Measurements from ENCODE around the gene ABCF2. TPM values are rescaled to one million over a fixed set of nuclear protein-coding genes. Genes with fewer than 3 reads are reported as not detected.

ABCF2 gene
- total RNA-seq, 4 donors from 2014 or later = 30.5 to 43.1 (median 36.5) TPM

DNA sequence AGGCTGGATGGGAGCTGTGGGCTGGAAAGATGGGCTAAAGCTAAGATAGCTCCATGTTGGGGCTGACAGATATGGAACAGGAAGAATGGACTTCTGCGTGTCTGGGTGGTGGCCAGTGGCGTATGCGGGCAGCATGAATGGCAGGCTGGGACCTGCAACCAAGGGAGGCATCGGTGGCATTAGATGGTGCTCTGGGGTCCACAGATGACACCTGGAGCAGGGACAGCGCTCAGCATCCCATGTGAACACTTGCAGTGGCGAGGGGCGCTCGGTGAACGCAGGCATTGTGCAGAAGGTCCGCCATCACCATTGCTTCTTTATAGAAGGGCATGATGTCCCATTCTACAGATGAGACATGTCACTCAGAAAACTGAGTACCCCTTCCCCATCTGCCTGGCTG, 42.5 kb upstream of the ABCF2 start:
- Histone ChIP-seq H3K27ac (no peak overlapping the region), H3K36me3 (peaks cover 0 to 17% of the 10 kb centered on the region in 2 donors), H3K4me3 (no peak overlapping the region), H3K27me3 (no peaks in the 10 kb centered on the region), H3K9me3 (no peaks in the 10 kb centered on the region), H3K4me1 (peaks cover 0 to 12% (median 0%) of the 10 kb centered on the region in 3 donors)
- ATAC-seq = no peak
- WGBS, 2 donors (ENCODE audit: low coverage in 1 of 2) = 93% methylated on average over 3 to 7 of the region's 10 CpGs
- no peak for TF ChIP-seq POLR2A (IDR thresholded peaks at IDR 0.05)

DNA sequence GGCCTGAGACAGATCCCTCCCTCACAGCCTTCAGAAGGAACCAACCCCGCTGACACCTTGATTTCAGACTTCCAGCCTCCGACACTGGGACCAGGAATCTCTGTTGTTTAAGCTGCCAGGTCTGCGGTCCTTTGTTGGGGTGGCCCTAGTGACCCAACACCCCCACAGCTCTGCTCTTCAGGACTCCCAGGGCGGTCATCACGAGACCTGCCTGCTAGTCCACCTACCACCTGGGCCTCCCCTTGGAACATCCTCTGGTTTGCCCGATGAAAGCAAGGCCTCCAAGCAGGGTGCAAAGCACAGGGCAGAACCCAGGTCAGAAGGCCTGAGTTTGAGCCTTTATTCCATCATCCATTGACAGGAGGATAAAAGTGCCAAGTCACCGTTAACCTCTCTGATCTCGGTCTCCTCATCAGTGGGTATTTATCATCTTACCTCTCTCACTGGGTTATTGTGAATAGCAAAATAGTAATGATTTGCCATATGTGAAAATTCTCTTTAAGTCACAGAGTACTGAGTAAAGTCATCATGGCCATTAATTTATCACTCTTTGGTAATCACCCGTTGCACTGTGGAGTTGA, 38.4 kb upstream of the ABCF2 start:
- WGBS, 2 donors (ENCODE audit: low coverage in 1 of 2) = 82 to 86% methylated on average over 6 of the region's 9 CpGs
- Histone ChIP-seq H3K27me3 (no peaks in the 10 kb centered on the region), H3K27ac (no peak overlapping the region), H3K4me3 (no peak overlapping the region), H3K4me1 (no peaks in the 10 kb centered on the region), H3K36me3 (peaks cover 0 to 17% of the 10 kb centered on the region in 2 donors), H3K9me3 (no peaks in the 10 kb centered on the region)
- TF ChIP-seq, protein P1, sequence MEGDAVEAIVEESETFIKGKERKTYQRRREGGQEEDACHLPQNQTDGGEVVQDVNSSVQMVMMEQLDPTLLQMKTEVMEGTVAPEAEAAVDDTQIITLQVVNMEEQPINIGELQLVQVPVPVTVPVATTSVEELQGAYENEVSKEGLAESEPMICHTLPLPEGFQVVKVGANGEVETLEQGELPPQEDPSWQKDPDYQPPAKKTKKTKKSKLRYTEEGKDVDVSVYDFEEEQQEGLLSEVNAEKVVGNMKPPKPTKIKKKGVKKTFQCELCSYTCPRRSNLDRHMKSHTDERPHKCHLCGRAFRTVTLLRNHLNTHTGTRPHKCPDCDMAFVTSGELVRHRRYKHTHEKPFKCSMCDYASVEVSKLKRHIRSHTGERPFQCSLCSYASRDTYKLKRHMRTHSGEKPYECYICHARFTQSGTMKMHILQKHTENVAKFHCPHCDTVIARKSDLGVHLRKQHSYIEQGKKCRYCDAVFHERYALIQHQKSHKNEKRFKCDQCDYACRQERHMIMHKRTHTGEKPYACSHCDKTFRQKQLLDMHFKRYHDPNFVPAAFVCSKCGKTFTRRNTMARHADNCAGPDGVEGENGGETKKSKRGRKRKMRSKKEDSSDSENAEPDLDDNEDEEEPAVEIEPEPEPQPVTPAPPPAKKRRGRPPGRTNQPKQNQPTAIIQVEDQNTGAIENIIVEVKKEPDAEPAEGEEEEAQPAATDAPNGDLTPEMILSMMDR (IDR thresholded peaks at IDR 0.05) = no peak
- TF ChIP-seq POLR2AphosphoS5 (IDR thresholded peaks at IDR 0.05) (no peak), EP300 (IDR thresholded peaks at IDR 0.05) (no peak), POLR2A (IDR thresholded peaks at IDR 0.05) (no peak)
- no peak for ATAC-seq

DNA sequence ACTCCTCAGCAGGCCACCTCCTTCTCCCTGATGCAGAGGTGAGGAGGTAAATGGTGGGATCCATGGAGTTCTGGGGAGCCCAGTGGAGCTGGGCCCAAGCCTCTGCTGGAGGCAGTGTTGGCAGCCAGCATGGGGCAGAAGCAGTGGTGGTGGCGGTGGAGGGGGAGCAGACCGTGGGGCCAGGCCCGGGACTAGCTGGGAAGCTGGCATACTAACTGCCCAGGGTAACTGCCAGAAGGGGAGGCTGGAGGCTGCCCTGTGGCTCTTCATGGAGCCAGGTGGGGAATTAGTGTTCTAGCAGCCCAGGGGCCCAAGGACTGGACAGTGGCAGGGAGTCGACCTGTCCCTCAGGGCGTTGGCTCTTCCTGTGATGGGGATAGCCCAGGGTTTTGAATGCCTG, 37.6 kb upstream of the ABCF2 start:
- no peak overlapping the region for H3K4me3 ChIP-seq
- no peaks in the 10 kb centered on the region for H3K4me1 ChIP-seq
- WGBS, 2 donors (ENCODE audit: low coverage in 1 of 2) = no CpG with 5 or more reads among the region's 5 CpGs
- no peak for ATAC-seq
- TF ChIP-seq EP300 (IDR thresholded peaks at IDR 0.05) (no peak), POLR2AphosphoS5 (IDR thresholded peaks at IDR 0.05) (no peak), POLR2A (IDR thresholded peaks at IDR 0.05) (no peak)
- TF ChIP-seq, protein P1 (IDR thresholded peaks at IDR 0.05) = no peak
- H3K9me3 ChIP-seq = no peaks in the 10 kb centered on the region
- no peaks in the 10 kb centered on the region for H3K27me3 ChIP-seq
- no peak overlapping the region for H3K27ac ChIP-seq
- H3K36me3 ChIP-seq = peaks cover 0 to 14% of the 10 kb centered on the region in 2 donors

DNA sequence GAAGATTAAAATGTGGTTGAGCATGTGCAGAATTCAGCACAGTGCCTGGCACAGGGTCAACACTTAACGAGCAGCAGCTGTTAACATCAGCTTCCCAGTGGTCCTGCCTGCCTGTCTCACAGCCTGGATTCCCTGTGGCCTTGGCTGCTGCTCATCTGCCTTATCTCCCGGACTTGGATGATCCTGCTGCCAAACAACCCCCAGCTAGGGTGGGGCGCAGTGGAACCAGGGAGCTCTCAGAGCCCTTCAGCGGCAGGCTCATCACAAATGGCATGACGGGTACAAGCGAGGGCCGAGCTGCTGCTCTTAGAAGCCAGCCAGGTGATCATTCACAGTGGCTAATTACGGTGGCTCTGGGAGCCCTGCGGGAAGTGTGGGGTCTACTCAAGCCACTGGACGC, 34.5 kb upstream of the ABCF2 start:
- Histone ChIP-seq H3K9me3 (no peaks in the 10 kb centered on the region), H3K4me1 (no peaks in the 10 kb centered on the region), H3K36me3 (no peaks in the 10 kb centered on the region), H3K4me3 (no peak overlapping the region), H3K27me3 (no peaks in the 10 kb centered on the region), H3K27ac (no peak overlapping the region)
- no peak for ATAC-seq
- 7% methylated on average over 2 of the region's 10 CpGs; no CpG with 5 or more reads in 1 of the 2 donors for WGBS, 2 donors (ENCODE audit: low coverage in 1 of 2)
- TF ChIP-seq POLR2AphosphoS5 (IDR thresholded peaks at IDR 0.05) (no peak), EP300 (IDR thresholded peaks at IDR 0.05) (no peak), POLR2A (IDR thresholded peaks at IDR 0.05) (no peak)
- TF ChIP-seq, protein P1 (IDR thresholded peaks at IDR 0.05) = no peak

DNA sequence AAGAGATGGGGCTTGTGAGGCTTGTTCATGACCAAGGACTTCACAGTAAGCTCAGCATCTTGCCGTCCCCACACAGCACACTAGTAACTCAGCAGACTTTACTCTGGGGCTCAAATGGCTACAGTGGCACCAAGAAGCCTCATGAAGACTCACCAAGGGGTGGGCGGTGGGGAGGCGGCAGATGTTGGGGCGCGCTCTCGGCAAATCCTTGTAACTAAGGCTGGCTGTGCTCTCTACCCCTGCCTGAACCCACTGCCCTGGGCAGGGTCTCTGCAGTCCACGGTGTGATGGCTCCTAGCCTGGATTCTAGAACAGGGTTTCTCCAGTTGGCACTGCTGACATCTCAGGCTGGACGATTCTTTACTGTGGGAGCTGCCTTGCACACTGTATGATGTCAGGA, 33.9 kb upstream of the ABCF2 start:
- WGBS, 2 donors (ENCODE audit: low coverage in 1 of 2) = 79% methylated on average over 4 of the region's 8 CpGs; no CpG with 5 or more reads in 1 of the 2 donors
- Histone ChIP-seq H3K4me1 (no peaks in the 10 kb centered on the region), H3K4me3 (no peak overlapping the region), H3K9me3 (no peaks in the 10 kb centered on the region), H3K27me3 (no peaks in the 10 kb centered on the region), H3K27ac (no peak overlapping the region), H3K36me3 (no peaks in the 10 kb centered on the region)
- TF ChIP-seq POLR2AphosphoS5 (IDR thresholded peaks at IDR 0.05) = no peak
- TF ChIP-seq POLR2A (IDR thresholded peaks at IDR 0.05) = no peak
- no peak for TF ChIP-seq EP300 (IDR thresholded peaks at IDR 0.05)
- TF ChIP-seq, protein P1 (IDR thresholded peaks at IDR 0.05) = no peak
- ATAC-seq = no peak

Data from gastroesophageal sphincter (tissue), 4 donors.